CD4-positive, alpha-beta T cell treated with Interleukin-4 for 4 hours (primary cell): ENCODE measurements around the gene SESTD1.
"Not testable (repeated sequence)": the region's sequence is repeated elsewhere in the genome, so short reads cannot be mapped to it uniquely, and the experiment has no call there.

Experiments
- DNase-seq: peaks from one replicate; pipeline ENCODE4 v3.0.0-alpha.2; 2020

The SESTD1 gene

GRCh38 chr2:179096090-179096489 is 168.5 kb downstream of the SESTD1 start:
- peak; percentile 22 for DNase-seq

GRCh38 chr2:179092912-179093311 is 171.7 kb downstream of the SESTD1 start:
- not testable (repeated sequence) for DNase-seq

- no peak for DNase-seq
Measured at GRCh38 chr2:179082697-179083096, 181.9 kb downstream of the SESTD1 start.

- DNase-seq = no peak
Measured at GRCh38 chr2:179081954-179082353, 182.7 kb downstream of the SESTD1 start.

- DNase-seq = no peak
Measured at GRCh38 chr2:179072527-179072926, 192.1 kb downstream of the SESTD1 start.

GRCh38 chr2:179071810-179072355 is 192.7 kb downstream of the SESTD1 start:
- DNase-seq = no peak

GRCh38 chr2:179070895-179071294 is 193.7 kb downstream of the SESTD1 start:
- no peak for DNase-seq

- no peak for DNase-seq
Measured at GRCh38 chr2:179069685-179070084, 194.9 kb downstream of the SESTD1 start.

GRCh38 chr2:179068991-179069643 is 195.5 kb downstream of the SESTD1 start:
- no peak for DNase-seq

- no peak for DNase-seq
Measured at GRCh38 chr2:179059026-179059700, 205.5 kb downstream of the SESTD1 start.

GRCh38 chr2:179057737-179058136 is 206.9 kb downstream of the SESTD1 start:
- DNase-seq = no peak

- not testable (repeated sequence) for DNase-seq
Measured at GRCh38 chr2:179053568-179053967, 211.1 kb downstream of the SESTD1 start.
